Neutrophil (primary cell): Measurements from ENCODE around the gene TPPP3.

Source experiments
- H3K27ac ChIP-seq: fragments of 200-600 bp; sonication (generic); 2 replicates; pipeline ENCODE4 v1.5.1; 2016; ENCODE audit warnings: mild to moderate bottlenecking, moderate library complexity
- H3K27me3 ChIP-seq: fragments of 200-600 bp; sonication (generic); 2 replicates; pipeline ENCODE4 v1.6.0; 2016; ENCODE audit warnings: mild to moderate bottlenecking
- H3K36me3 ChIP-seq: fragments of 200-600 bp; sonication (generic); 2 replicates; pipeline ENCODE4 v1.5.1; 2017
- H3K4me1 ChIP-seq, 2 experiments: fragments of 200-600 bp in 1 of 2; sonication (generic) in 1 of 2; 1 replicate in 1 of 2; 2 replicates in 1 of 2; pipeline versions ENCODE4 v1.5.1 to v1.6.1; 2013 to 2016; ENCODE audit warnings: low read depth in 1 of 2, low read length in 1 of 2, mild to moderate bottlenecking in 1 of 2, moderate library complexity in 1 of 2; ENCODE audit not compliant: control insufficient read depth in 1 of 2, insufficient read depth in 1 of 2
- H3K4me3 ChIP-seq, 2 experiments: fragments of 200-600 bp in 1 of 2; sonication (generic) in 1 of 2; 1 replicate in 1 of 2; 2 replicates in 1 of 2; pipeline ENCODE4 v1.5.1; 2013 to 2016; ENCODE audit warnings: low read depth in 1 of 2, low read length in 1 of 2, mild to moderate bottlenecking in 1 of 2, moderate library complexity in 1 of 2
- H3K9me3 ChIP-seq: fragments of 200-600 bp; sonication (generic); 2 replicates; pipeline ENCODE4 v1.5.1; 2016
- CTCF ChIP-seq: fragments of 200-600 bp; sonication (generic); IDR thresholded peaks from 2 replicates; pipeline ENCODE4 v1.5.1; 2016; ENCODE audit warnings: antibody characterized with exemption

Gene TPPP3

GRCh38 chr16:67432506-67432890 is 39.2 kb upstream of the TPPP3 start:
- H3K4me1 ChIP-seq: peaks cover 15 to 21% of the 10 kb centered on the region in 2 experiments
- H3K9me3 ChIP-seq: no peaks in the 10 kb centered on the region
- no peak overlapping the region for H3K27ac ChIP-seq
- no peak for TF ChIP-seq CTCF
- peaks cover 31% of the 10 kb centered on the region for H3K36me3 ChIP-seq
- H3K27me3 ChIP-seq: peaks cover 64% of the 10 kb centered on the region
- no peak overlapping the region for H3K4me3 ChIP-seq

- Histone ChIP-seq H3K27ac (no peak overlapping the region), H3K4me1 (peaks cover 15 to 21% of the 10 kb centered on the region in 2 experiments), H3K27me3 (peaks cover 66% of the 10 kb centered on the region), H3K4me3 (peak overlapping the region; percentile 43 to 49), H3K36me3 (peaks cover 25% of the 10 kb centered on the region), H3K9me3 (no peaks in the 10 kb centered on the region)
- TF ChIP-seq CTCF: no peak
Observed at GRCh38 chr16:67431775-67432505, 38.6 kb upstream of the TPPP3 start.

GRCh38 chr16:67430977-67431774 is 37.9 kb upstream of the TPPP3 start, which contains the start of gene HSD11B2:
HSD11B2 (plus strand) TSS chr16:67431121; CDS start chr16:67431249, 128 bp downstream.
- Histone ChIP-seq H3K27me3 (peaks cover 74% of the 10 kb centered on the region), H3K9me3 (no peaks in the 10 kb centered on the region), H3K4me3 (peak within 1 kb of the TSS; percentile 49 to 75), H3K27ac (no peak within 1 kb of the TSS), H3K4me1 (peaks cover 15 to 21% of the 10 kb centered on the region in 2 experiments), H3K36me3 (peaks cover 17% of the 10 kb centered on the region)
- no peak for TF ChIP-seq CTCF

- peak overlapping the region; percentile 49 to 75 for H3K4me3 ChIP-seq
- peaks cover 15 to 21% of the 10 kb centered on the region in 2 experiments for H3K4me1 ChIP-seq
- no peaks in the 10 kb centered on the region for H3K9me3 ChIP-seq
- H3K27ac ChIP-seq: no peak overlapping the region
- peaks cover 11% of the 10 kb centered on the region for H3K36me3 ChIP-seq
- H3K27me3 ChIP-seq: peaks cover 80% of the 10 kb centered on the region
- TF ChIP-seq CTCF: no peak
Observed at GRCh38 chr16:67430504-67430976, 37.2 kb upstream of the TPPP3 start.

- Histone ChIP-seq H3K4me1 (peaks cover 15 to 21% of the 10 kb centered on the region in 2 experiments), H3K36me3 (peaks cover 7% of the 10 kb centered on the region), H3K4me3 (peak overlapping the region; percentile 49 to 75), H3K27ac (no peak overlapping the region), H3K9me3 (no peaks in the 10 kb centered on the region), H3K27me3 (peaks cover 86% of the 10 kb centered on the region)
- no peak for TF ChIP-seq CTCF
Observed at GRCh38 chr16:67429799-67430503, 36.7 kb upstream of the TPPP3 start.
